Activated CD8-positive, alpha-beta memory T cell treated with anti-CD3 and anti-CD28 coated beads, Interleukin-2, amount 50 U/mL, for 24 hours (primary cell): Measurements from ENCODE around the gene MTG2.
"Not testable (repeated sequence)": the region's sequence is repeated elsewhere in the genome, so short reads cannot be mapped to it uniquely, and the experiment has no call there.

Source experiments
- DNase-seq: peaks from one replicate; pipeline ENCODE4 v3.0.0-alpha.2; 2020; ENCODE audit errors: extremely low read depth

MTG2 gene

DNA sequence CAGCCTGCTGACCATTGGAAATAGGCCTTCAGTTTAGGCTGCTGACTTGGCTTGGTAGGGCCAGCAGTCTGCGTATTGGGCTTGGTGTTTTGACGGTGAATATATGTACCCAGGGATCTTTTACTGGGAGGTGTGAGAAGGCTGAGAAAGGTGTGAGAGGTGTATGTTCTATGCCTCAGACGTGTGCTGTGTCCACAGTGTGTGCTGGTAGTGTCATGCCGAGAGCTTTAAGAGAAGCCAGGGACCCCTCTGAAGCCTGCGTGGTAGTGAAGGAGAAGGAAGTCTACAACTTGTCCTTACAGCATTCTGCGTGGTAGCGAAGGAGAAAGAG, 37.2 kb upstream of the MTG2 start:
- no peak for DNase-seq

GRCh38 chr20:62146019-62146755, 36.6 kb upstream of the MTG2 start:
- no peak for DNase-seq

DNA sequence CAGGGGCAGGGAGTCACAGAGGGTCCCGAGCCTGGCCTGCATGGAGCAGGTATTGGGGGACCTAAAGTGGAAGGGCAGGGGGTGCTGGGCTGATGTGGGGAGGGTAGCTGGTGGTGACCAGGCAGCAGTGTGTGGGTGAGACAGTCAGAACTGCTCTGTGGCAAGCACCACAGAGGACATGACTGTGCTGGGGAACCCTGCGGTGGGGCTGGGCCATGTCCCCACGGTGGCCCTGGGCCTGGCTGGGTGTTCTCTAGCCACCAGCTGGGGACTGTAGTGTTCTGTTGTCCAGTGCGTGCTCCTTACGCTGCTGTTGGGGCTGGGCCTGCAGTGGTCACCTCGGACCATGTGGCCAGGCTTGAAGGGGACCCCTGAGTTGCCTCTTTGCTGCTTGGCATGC, 35.7 kb upstream of the MTG2 start:
- DNase-seq = no peak

GRCh38 chr20:62147528-62147927, 35.3 kb upstream of the MTG2 start:
- DNase-seq = no peak

- not testable (repeated sequence) for DNase-seq
These were observed 34.4 kb upstream of the MTG2 start for GRCh38 chr20:62148383-62148782.

DNA sequence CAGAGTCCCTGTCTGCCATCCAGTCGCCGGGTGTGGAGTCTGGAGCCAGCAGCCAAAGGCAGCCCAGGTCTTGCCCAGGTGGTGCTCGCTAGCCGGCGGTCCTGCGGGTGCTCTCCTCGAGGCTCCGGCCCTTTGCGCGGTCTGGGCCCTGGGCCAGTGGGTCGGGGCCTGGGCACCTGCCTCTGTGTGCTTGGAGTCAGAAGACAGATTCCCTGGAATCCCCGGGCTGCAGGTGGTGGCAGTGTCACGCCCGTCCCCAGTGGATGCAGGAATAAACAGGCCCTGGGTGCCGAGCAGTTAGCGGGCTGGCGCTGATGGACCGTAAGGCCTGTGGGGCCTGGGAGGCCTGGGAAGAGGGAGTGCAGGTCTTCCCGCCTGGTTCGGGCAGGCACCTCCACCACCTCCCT, 33.9 kb upstream of the MTG2 start:
- DNase-seq = no peak

- DNase-seq = no peak
These were observed 33.1 kb upstream of the MTG2 start for GRCh38 chr20:62149532-62150309.

DNA sequence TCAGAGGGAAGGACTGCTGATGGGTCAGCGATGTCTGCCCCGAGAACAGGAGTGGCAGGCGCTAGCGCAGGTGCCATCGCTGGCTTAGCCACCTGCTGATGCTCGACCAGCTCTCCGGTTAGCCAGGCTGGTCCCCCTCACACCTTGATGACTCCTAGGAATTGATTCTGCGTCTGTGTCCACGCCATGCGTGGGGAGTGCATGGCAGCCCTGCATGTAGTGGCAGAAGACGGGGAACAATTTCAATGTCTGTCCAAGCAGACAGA, 32.6 kb upstream of the MTG2 start:
- DNase-seq = no peak

DNA sequence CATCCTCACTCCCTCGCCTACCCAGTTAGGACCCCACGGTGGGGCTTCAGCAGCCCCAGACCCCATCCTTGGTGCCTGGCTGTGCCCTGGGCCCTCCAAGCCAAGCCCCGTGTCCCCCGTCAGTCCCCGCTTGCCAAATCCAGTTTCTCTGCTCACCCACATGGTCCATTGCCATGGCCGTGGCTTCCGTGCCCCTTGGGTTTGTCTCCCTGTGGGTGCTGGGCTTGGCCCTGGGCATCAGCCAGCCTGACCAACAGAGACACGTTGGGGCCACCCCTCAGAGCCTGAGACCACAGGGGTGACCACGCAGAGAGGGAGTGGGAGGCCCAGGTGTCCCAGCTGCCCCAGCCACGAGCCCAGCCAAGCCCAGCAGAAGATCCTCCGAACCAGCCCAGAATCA, 31.6 kb upstream of the MTG2 start:
- DNase-seq = no peak

GRCh38 chr20:62151835-62152364, 30.9 kb upstream of the MTG2 start:
- no peak for DNase-seq

DNA sequence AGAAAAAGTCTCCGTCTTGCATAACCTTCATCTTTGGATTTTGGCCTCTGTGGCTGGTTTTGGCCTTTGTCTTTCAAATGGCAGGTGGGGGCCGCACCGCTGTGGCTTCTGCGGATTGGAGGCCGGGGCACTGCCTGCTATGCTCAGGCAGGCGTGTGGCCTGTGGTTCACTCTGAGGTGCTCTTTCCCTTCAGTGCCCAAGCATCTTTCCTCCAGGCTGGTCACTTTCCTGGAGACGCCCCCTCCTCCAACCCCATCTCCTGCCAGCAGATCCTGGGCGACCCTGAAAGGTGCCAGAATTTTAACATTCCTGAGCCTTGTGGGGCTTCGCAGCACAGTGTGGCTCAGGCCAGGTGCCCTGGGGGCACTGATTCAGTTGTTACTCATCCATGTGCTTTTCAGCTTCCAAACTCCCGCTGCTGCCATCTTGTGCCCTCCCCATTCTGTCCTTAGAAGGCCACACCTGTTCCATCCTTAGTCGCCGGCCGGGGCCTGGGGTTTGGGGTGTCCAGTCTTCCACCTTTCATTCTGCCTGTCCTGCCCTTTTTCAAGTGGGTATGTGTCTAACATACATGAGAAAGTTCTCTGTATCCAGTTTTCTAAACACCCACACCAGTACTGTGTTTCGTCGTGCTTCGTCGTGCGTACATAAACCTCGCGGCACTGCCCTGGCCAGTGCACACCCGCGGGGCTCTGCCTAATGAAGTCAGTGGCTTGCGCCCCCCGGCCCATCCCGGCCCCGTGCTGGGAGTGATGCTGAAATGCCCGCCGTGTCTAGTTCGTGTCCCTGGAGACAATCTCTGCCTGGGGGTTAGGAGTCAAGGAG, 27.2 kb upstream of the MTG2 start:
- no peak for DNase-seq

- no peak for DNase-seq
These were observed 26.6 kb upstream of the MTG2 start for GRCh38 chr20:62156254-62156556.

- no peak for DNase-seq
These were observed 26.0 kb upstream of the MTG2 start for GRCh38 chr20:62156592-62157386.

- DNase-seq = no peak
These were observed 25.3 kb upstream of the MTG2 start for GRCh38 chr20:62157387-62158087.

- DNase-seq = no peak
These were observed 24.8 kb upstream of the MTG2 start for GRCh38 chr20:62158088-62158400.

- no peak for DNase-seq
These were observed 24.3 kb upstream of the MTG2 start for GRCh38 chr20:62158541-62158940.

GRCh38 chr20:62159052-62159451, 23.8 kb upstream of the MTG2 start:
- no peak for DNase-seq

DNA sequence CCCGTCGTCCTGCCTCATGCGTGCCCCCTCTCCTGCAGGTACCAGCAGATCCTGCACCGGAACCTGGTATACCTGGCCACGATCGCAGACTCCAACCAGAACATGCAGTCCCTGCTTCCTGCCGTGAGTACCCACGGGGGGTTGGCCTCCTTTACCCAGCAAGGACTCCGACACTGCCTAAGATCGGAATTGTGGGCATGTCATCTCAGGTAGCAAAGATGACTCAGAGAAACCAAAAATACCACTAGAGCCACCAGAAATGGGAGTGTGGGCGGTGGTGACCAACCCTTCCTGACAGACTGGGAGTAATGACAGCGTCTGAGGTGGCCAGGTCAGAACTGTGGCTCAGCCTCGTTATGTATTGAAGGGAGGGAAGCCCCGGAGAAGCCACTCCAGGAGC, 23.0 kb upstream of the MTG2 start:
- peak; percentile 50 for DNase-seq

DNA sequence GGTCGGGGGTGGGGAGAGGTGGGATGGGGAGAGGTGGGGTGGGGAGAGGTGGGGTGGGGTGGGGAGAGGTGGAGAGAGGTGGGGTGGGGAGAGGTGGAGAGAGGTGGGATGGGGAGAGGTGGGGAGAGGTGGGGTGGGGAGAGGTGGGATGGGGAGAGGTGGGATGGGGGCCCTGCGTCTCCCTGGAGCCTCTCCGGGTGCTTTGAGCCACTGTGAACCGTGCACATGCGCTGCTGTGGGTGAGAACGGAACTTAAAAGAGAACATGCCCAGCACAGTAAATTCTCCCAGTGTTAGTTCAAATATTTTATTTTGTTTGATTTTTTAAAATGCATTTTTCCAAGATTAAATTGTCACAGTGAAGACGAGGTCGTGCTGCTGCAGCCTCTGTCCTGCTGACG, 22.6 kb upstream of the MTG2 start:
- DNase-seq = no peak

DNA sequence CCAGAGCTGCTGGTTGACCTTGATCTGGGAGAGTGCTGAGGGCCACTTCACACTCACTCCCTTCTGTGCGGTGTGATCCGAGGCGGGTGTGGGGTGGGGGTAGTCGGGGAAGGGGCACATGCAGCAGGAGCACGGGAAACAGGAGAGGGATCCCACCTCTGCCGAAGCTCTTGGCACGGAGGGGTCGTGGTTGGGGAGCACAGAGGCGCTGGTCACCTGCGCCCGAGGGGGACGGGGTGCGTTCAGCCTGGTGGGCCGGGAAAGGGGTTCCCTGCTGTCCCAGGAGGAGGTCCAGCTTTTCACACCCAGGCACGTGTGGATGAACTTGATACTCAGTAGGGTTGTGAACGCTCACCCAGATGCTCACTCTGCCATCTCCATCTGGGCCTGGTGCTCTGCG, 22.0 kb upstream of the MTG2 start:
- DNase-seq = no peak

GRCh38 chr20:62161347-62161746, 21.5 kb upstream of the MTG2 start:
- no peak for DNase-seq
